ENCODE data around the gene ADPRHL1. TPM values are rescaled to one million over a fixed set of nuclear protein-coding genes. Genes with fewer than 3 reads are reported as not detected.

The ADPRHL1 gene
- total RNA-seq, 1 donor from 2014 or later, result 0.22 TPM

DNA sequence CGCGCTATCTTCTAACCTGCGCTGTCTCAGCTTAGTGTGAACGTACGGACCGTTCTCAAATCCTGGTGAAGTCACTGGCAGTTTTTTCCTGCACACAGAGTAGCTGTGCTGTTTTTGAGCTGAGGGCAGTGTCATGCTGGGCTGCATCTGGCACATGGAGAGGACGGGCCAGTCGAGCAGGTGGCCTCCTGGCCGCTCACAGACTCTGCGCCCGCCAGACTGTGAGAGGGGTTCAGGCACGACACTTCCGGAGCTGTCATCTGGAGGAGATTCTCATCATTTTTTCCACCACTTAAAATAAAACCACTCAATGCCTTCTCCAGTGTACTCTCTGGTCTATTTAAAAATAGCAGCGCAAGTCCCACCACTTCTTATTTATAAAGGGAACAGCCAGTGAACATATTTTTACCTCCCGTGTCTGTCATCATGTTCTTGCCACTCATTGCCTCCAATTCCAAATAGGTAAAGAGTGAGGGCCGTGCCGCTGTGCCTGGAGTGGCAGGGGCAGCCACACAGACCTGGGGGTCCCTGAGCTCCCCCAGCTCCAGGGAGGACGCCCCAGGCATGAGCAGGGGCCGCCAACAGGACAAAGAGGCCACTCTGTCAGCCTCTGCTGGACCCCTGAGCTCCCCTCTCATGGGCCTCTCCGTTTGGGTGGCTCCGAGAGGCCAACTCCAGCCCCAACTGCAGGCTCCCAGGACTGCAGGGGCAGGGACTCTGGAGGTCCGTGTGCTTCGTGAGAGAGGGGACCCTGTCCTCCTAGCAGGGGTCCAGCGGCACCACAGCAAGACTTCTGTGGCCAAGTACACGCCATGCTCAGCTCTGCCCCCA is 52.5 kb downstream of the ADPRHL1 start:
- peaks cover 13% of the 10 kb centered on the region for H3F3A ChIP-seq (ENCODE audit: low read depth)
- Mint-ChIP-seq H3K4me1 (peaks cover 26% of the 10 kb centered on the region), H3K27ac (peak overlapping the region; percentile 54), H3K27me3 (ENCODE audit: insufficient read depth, low read depth) (peaks cover 7% of the 10 kb centered on the region), H3K4me3 (no peak overlapping the region), H3K9me3 (no peaks in the 10 kb centered on the region), H3K36me3 (no peaks in the 10 kb centered on the region)
- H3K27me3 ChIP-seq, result no peaks in the 10 kb centered on the region
- TF ChIP-seq, protein P1, sequence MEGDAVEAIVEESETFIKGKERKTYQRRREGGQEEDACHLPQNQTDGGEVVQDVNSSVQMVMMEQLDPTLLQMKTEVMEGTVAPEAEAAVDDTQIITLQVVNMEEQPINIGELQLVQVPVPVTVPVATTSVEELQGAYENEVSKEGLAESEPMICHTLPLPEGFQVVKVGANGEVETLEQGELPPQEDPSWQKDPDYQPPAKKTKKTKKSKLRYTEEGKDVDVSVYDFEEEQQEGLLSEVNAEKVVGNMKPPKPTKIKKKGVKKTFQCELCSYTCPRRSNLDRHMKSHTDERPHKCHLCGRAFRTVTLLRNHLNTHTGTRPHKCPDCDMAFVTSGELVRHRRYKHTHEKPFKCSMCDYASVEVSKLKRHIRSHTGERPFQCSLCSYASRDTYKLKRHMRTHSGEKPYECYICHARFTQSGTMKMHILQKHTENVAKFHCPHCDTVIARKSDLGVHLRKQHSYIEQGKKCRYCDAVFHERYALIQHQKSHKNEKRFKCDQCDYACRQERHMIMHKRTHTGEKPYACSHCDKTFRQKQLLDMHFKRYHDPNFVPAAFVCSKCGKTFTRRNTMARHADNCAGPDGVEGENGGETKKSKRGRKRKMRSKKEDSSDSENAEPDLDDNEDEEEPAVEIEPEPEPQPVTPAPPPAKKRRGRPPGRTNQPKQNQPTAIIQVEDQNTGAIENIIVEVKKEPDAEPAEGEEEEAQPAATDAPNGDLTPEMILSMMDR (IDR thresholded peaks at IDR 0.05), result no peak
- TF ChIP-seq EZH2 (IDR thresholded peaks at IDR 0.05), result no peak
- TF ChIP-seq EZH2phosphoT487 (IDR thresholded peaks at IDR 0.05), result no peak
- H3K27ac ChIP-seq, result no peak overlapping the region
- no peaks in the 10 kb centered on the region for H3K9me3 ChIP-seq (ENCODE audit: low read depth)
- H3K79me2 ChIP-seq (ENCODE audit: low read depth), result no peaks in the 10 kb centered on the region
- H3K9ac ChIP-seq, result no peak overlapping the region
- no peak overlapping the region for H3K4me2 ChIP-seq
- peaks cover 16% of the 10 kb centered on the region for H3K4me1 ChIP-seq
- H3K36me3 ChIP-seq, result no peaks in the 10 kb centered on the region
- H4K20me1 ChIP-seq (ENCODE audit: low read depth), result no peaks in the 10 kb centered on the region
- H3K4me3 ChIP-seq, result no peak overlapping the region
- H2AFZ ChIP-seq (replicated peaks), result no peak overlapping the region
- no peak for DNase-seq (ENCODE audit: low spot score)

DNA sequence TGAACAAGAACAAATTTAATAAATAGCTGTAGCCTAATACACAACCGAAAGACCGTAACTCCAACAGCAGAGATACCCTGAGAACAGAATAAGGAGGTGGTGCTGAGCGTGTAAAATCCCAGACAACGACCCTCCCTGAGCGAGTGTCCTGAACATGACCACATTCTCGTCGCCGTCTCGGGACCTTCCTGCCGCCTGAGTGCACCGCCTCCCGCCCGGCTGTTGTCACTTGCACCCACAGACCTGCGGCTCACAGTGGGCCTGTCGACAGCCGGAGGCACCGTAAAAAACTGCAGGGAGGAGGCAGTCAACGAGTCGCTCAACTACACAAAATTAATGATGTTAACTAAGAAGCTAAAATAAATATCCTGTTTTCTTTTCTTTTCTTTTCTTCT is 53.5 kb downstream of the ADPRHL1 start:
- TF ChIP-seq, protein P1 (IDR thresholded peaks at IDR 0.05), result no peak
- TF ChIP-seq EZH2phosphoT487 (IDR thresholded peaks at IDR 0.05) (no peak), EZH2 (IDR thresholded peaks at IDR 0.05) (no peak)
- H3K27me3 Mint-ChIP-seq (ENCODE audit: insufficient read depth, low read depth), result peaks cover 7% of the 10 kb centered on the region
- peaks cover 16% of the 10 kb centered on the region for H3K4me1 ChIP-seq
- H3K36me3 ChIP-seq, result no peaks in the 10 kb centered on the region
- peak overlapping the region; percentile 75 for H3K27ac Mint-ChIP-seq
- DNase-seq (ENCODE audit: low spot score), result no peak
- no peaks in the 10 kb centered on the region for H4K20me1 ChIP-seq (ENCODE audit: low read depth)
- no peaks in the 10 kb centered on the region for H3K9me3 ChIP-seq (ENCODE audit: low read depth)
- no peak overlapping the region for H3K27ac ChIP-seq
- peaks cover 26% of the 10 kb centered on the region for H3K4me1 Mint-ChIP-seq
- no peak overlapping the region for H2AFZ ChIP-seq (replicated peaks)
- no peak overlapping the region for H3K4me2 ChIP-seq
- peaks cover 13% of the 10 kb centered on the region for H3F3A ChIP-seq (ENCODE audit: low read depth)
- H3K9ac ChIP-seq, result no peak overlapping the region
- no peak overlapping the region for H3K4me3 ChIP-seq
- H3K27me3 ChIP-seq, result no peaks in the 10 kb centered on the region
- no peaks in the 10 kb centered on the region for H3K9me3 Mint-ChIP-seq
- H3K36me3 Mint-ChIP-seq, result no peaks in the 10 kb centered on the region
- no peak overlapping the region for H3K4me3 Mint-ChIP-seq
- no peaks in the 10 kb centered on the region for H3K79me2 ChIP-seq (ENCODE audit: low read depth)

DNA sequence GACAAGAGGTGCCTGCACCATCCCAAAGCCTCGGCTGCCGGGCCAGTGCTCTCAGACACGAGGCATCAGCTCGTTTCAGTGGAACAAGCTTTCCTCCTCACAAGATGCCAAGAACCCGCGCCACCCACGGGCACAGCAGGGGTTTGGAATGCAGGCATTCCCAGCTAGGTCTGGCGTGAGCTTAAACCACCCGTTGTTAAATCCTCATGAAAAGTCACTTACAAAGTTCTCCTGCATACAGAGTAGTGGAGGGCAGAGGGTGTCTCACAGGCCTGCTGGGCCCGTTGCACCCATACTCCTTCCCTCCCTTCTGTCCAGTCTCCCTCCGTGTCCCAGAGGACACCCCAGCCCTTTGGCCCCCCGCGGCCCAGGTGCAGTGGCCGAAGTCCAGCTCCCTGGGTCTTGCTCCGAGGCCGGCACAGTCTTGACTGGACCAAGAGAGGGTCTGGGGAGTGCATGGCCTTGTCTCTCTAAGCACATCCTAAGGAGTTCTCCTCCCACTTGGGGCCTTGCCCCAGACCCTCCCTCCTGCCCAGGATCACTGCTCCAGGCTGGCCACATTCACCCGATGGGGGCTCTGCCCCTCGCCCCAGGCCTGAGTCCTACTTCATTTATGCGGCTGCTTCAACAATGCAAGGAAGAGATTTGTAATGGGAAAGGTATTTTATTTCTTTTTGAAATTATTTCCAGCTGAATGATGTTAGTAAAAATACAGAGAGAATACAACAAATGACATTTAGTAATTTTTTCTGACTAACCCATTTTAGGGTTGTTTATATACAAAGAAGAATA is 54.1 kb downstream of the ADPRHL1 start:
- DNase-seq (ENCODE audit: low spot score), result peak; percentile 61
- H3K9ac ChIP-seq, result no peak overlapping the region
- peaks cover 27% of the 10 kb centered on the region for H3K4me1 Mint-ChIP-seq
- H3K27me3 ChIP-seq, result no peaks in the 10 kb centered on the region
- H3F3A ChIP-seq (ENCODE audit: low read depth), result peaks cover 13% of the 10 kb centered on the region
- no peak overlapping the region for H3K4me3 ChIP-seq
- no peaks in the 10 kb centered on the region for H3K9me3 Mint-ChIP-seq
- H4K20me1 ChIP-seq (ENCODE audit: low read depth), result no peaks in the 10 kb centered on the region
- H3K27me3 Mint-ChIP-seq (ENCODE audit: insufficient read depth, low read depth), result peaks cover 9% of the 10 kb centered on the region
- H3K36me3 ChIP-seq, result no peaks in the 10 kb centered on the region
- no peak overlapping the region for H3K4me3 Mint-ChIP-seq
- TF ChIP-seq, protein P1 (IDR thresholded peaks at IDR 0.05), result no peak
- TF ChIP-seq EZH2 (IDR thresholded peaks at IDR 0.05) (no peak), EZH2phosphoT487 (IDR thresholded peaks at IDR 0.05) (no peak)
- H3K36me3 Mint-ChIP-seq, result no peaks in the 10 kb centered on the region
- no peak overlapping the region for H3K4me2 ChIP-seq
- peak overlapping the region; percentile 75 for H3K27ac Mint-ChIP-seq
- H3K4me1 ChIP-seq, result peaks cover 16% of the 10 kb centered on the region
- H3K27ac ChIP-seq, result no peak overlapping the region
- no peaks in the 10 kb centered on the region for H3K79me2 ChIP-seq (ENCODE audit: low read depth)
- no peaks in the 10 kb centered on the region for H3K9me3 ChIP-seq (ENCODE audit: low read depth)
- peak overlapping the region; percentile 50 for H2AFZ ChIP-seq (replicated peaks)
